ENCODE data around the gene CRY2. TPM values are rescaled to one million over a fixed set of nuclear protein-coding genes. Genes with fewer than 3 reads are reported as not detected.
A peak's percentile ranks its signal among the peaks of the same experiment; 100 is the strongest.

The CRY2 gene
- total RNA-seq, 2 experiments from 2014 or later: 248 TPM

DNA sequence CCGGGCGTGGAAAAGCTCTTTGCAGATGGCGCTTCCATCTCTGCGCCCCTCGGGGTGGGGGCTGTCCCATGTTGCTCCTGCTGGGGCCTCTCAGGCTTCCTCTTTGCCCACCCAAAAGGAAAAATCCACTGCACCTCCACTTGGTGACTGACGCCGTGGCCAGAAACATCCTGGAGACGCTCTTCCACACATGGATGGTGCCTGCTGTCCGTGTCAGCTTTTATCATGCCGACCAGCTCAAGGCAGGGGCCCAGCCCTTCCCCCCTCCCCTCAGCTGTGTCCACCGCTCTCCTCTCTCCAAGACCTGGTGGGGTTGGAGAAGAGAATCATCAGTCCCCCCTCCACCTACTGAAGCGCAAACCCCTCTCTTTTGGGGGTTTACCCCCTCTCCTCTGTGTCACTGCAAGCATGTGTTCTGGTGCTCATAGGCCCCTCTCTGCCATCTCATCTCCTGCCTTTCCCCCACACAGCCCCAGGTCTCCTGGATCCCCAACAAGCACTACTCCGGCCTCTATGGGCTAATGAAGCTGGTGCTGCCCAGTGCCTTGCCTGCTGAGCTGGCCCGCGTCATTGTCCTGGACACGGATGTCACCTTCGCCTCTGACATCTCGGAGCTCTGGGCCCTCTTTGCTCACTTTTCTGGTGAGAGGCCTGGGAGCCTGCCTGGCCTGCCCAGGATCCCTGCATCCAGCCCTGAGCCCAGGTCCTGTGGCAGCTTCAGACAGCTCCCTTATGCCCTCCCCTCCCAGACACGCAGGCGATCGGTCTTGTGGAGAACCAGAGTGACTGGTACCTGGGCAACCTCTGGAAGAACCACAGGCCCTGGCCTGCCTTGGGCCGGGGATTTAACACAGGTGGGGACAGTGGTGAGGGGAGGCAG, 77.0 kb downstream of the CRY2 start:
- Mint-ChIP-seq H3K4me1 (ENCODE audit: low read depth) (peaks cover 27% of the 10 kb centered on the region), H3K4me3 (peak overlapping the region; percentile 79), H3K27me3 (peaks cover 14% of the 10 kb centered on the region), H3K36me3 (ENCODE audit: low read depth) (no peaks in the 10 kb centered on the region), H3K9me3 (no peaks in the 10 kb centered on the region), H3K27ac (peak overlapping the region; percentile 10)
- ATAC-seq (ENCODE audit: poor library complexity): no peak
- POLR2A ChIA-PET: interaction anchor here (1.0 kb wide), 1 partner anchor 27 kb away, joined by 5 read pairs; no protein-coding TSS in a partner anchor
- Histone ChIP-seq H3K27me3 (ENCODE audit: control insufficient read depth in 1 of 2, insufficient read depth in 2 of 2, low read length in 2 of 2) (peaks cover 4 to 6% of the 10 kb centered on the region in 2 experiments), H3K4me3 (ENCODE audit: low read length) (no peak overlapping the region), H3K4me1 (ENCODE audit: insufficient read depth, low read length) (peaks cover 54% of the 10 kb centered on the region), H3K27ac (ENCODE audit: low read depth in 1 of 2, low read length in 2 of 2) (no peak overlapping the region), H3K36me3 (ENCODE audit: insufficient read depth, low read length) (no peaks in the 10 kb centered on the region), H3K9me3 (ENCODE audit: control insufficient read depth in 1 of 2, insufficient read depth in 1 of 2, low read length in 2 of 2) (peaks cover 0 to 3% of the 10 kb centered on the region in 2 experiments)
- peak in 2 of 14 experiments; percentile 19 to 30 for DNase-seq
- CTCF ChIA-PET: no interaction called here
- intact Hi-C loops (cut with DNase I, micrococcal nuclease): no loop called here
- TF ChIP-seq, protein P1, sequence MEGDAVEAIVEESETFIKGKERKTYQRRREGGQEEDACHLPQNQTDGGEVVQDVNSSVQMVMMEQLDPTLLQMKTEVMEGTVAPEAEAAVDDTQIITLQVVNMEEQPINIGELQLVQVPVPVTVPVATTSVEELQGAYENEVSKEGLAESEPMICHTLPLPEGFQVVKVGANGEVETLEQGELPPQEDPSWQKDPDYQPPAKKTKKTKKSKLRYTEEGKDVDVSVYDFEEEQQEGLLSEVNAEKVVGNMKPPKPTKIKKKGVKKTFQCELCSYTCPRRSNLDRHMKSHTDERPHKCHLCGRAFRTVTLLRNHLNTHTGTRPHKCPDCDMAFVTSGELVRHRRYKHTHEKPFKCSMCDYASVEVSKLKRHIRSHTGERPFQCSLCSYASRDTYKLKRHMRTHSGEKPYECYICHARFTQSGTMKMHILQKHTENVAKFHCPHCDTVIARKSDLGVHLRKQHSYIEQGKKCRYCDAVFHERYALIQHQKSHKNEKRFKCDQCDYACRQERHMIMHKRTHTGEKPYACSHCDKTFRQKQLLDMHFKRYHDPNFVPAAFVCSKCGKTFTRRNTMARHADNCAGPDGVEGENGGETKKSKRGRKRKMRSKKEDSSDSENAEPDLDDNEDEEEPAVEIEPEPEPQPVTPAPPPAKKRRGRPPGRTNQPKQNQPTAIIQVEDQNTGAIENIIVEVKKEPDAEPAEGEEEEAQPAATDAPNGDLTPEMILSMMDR (IDR thresholded peaks at IDR 0.05): no peak

DNA sequence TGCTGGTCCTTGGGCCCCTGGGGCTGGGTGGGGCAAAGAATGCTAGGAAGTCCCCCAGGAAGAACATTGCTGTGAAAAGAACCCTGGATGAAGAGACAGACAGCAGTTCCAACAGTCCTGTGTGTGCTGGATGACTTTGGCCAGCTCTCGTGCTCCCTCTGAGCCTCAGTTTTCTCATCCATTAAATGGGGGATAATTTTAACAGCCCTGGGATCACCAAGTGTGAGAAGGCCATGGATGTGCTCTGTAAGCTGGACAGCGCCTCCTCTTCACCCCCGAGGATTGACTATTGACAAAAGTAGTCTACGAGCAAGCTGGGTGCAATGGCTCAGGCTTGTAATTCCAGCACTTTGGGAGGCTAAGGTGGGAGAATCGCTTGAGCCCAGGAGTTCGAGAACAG, 77.7 kb downstream of the CRY2 start:
- peaks cover 54% of the 10 kb centered on the region for H3K4me1 ChIP-seq (ENCODE audit: insufficient read depth, low read length)
- TF ChIP-seq, protein P1 (IDR thresholded peaks at IDR 0.05): no peak
- Mint-ChIP-seq H3K27ac (peak overlapping the region; percentile 10), H3K27me3 (peaks cover 14% of the 10 kb centered on the region), H3K9me3 (no peaks in the 10 kb centered on the region), H3K4me3 (peak overlapping the region; percentile 79), H3K4me1 (ENCODE audit: low read depth) (peaks cover 26% of the 10 kb centered on the region), H3K36me3 (ENCODE audit: low read depth) (peaks cover 2% of the 10 kb centered on the region)
- peaks cover 0 to 3% of the 10 kb centered on the region in 2 experiments for H3K9me3 ChIP-seq (ENCODE audit: control insufficient read depth in 1 of 2, insufficient read depth in 1 of 2, low read length in 2 of 2)
- DNase-seq (no peak), ATAC-seq (ENCODE audit: poor library complexity) (no peak)
- intact Hi-C loops (cut with DNase I, micrococcal nuclease): no loop called here
- ChIA-PET CTCF (no interaction called here), POLR2A (interaction anchor here (1.0 kb wide), 1 partner anchor 27 kb away, joined by 5 read pairs; no protein-coding TSS in a partner anchor)
- no peak overlapping the region for H3K27ac ChIP-seq (ENCODE audit: low read depth in 1 of 2, low read length in 2 of 2)
- H3K27me3 ChIP-seq (ENCODE audit: control insufficient read depth in 1 of 2, insufficient read depth in 2 of 2, low read length in 2 of 2): peaks cover 4 to 6% of the 10 kb centered on the region in 2 experiments
- no peaks in the 10 kb centered on the region for H3K36me3 ChIP-seq (ENCODE audit: insufficient read depth, low read length)
- H3K4me3 ChIP-seq (ENCODE audit: low read length): no peak overlapping the region

DNA sequence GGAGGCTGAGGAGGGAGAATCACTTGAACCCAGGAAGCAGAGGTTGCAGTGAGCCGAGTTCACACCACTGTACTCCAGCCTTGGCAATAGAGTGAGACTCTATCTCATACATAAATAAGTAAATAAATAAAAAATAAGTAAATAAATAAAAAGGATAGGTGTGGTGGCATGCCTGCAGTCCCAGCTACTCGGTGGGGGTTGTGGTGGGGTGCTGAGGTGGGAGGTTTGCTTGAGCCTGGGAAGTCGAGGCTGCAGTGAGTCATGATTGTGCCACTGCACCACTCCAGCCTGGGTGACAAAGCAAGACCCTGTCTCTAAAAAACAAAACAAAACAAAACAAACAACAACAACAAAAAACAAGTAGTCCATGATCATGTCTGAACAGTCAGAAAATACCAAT, 78.3 kb downstream of the CRY2 start:
- H3K4me1 ChIP-seq (ENCODE audit: insufficient read depth, low read length): peaks cover 54% of the 10 kb centered on the region
- H3K9me3 ChIP-seq (ENCODE audit: control insufficient read depth in 1 of 2, insufficient read depth in 1 of 2, low read length in 2 of 2): peaks cover 0 to 3% of the 10 kb centered on the region in 2 experiments
- Mint-ChIP-seq H3K27me3 (peaks cover 14% of the 10 kb centered on the region), H3K36me3 (ENCODE audit: low read depth) (peaks cover 8% of the 10 kb centered on the region), H3K4me1 (ENCODE audit: low read depth) (peaks cover 26% of the 10 kb centered on the region), H3K9me3 (no peaks in the 10 kb centered on the region), H3K27ac (no peak overlapping the region), H3K4me3 (no peak overlapping the region)
- no peak overlapping the region for H3K27ac ChIP-seq (ENCODE audit: low read depth in 1 of 2, low read length in 2 of 2)
- no peak overlapping the region for H3K4me3 ChIP-seq (ENCODE audit: low read length)
- CTCF ChIA-PET: no interaction called here
- no peaks in the 10 kb centered on the region for H3K36me3 ChIP-seq (ENCODE audit: insufficient read depth, low read length)
- peaks cover 4 to 6% of the 10 kb centered on the region in 2 experiments for H3K27me3 ChIP-seq (ENCODE audit: control insufficient read depth in 1 of 2, insufficient read depth in 2 of 2, low read length in 2 of 2)
- no peak for ATAC-seq (ENCODE audit: poor library complexity)
- POLR2A ChIA-PET: interaction anchor here (2.0 kb wide), 1 partner anchor 8 kb away, joined by 11 read pairs; the partner anchor contains the start of gene PEX16
- TF ChIP-seq, protein P1 (IDR thresholded peaks at IDR 0.05): no peak
- intact Hi-C loops (cut with DNase I, micrococcal nuclease): no loop called here
- DNase-seq: no peak

Data from CD4-positive, alpha-beta T cell (primary cell).